ENCODE results near the gene UNC5C.

Gene UNC5C

GRCh38 chr4:95285797-95286196, 263.0 kb downstream of the UNC5C start:
- H2AFZ ChIP-seq (ENCODE audit: insufficient read depth, low read length, poor library complexity) = no peak overlapping the region
- no peak overlapping the region for H3K4ac ChIP-seq (ENCODE audit: low read depth, low read length)
- peaks cover 0 to 6% of the 10 kb centered on the region in 2 experiments for H3K36me3 ChIP-seq (ENCODE audit: control insufficient read depth in 1 of 2, insufficient read depth in 2 of 2, low read length in 2 of 2)
- H4K91ac ChIP-seq (ENCODE audit: low read depth, low read length) = no peak overlapping the region
- H3K79me1 ChIP-seq (ENCODE audit: low read length) = peaks cover 5% of the 10 kb centered on the region
- no peak overlapping the region for H3K23ac ChIP-seq (ENCODE audit: low read length)
- H4K8ac ChIP-seq (ENCODE audit: low read depth, low read length) = no peak overlapping the region
- no peaks in the 10 kb centered on the region for H3K4me1 ChIP-seq (ENCODE audit: control insufficient read depth in 1 of 2, insufficient read depth in 2 of 2, low read length in 2 of 2)
- H3K9ac ChIP-seq (ENCODE audit: low read length) = no peak overlapping the region
- no CpG with 5 or more reads among the region's 2 CpGs for WGBS (ENCODE audit: extremely low coverage, insufficient coverage, insufficient read length)
- H2BK5ac ChIP-seq (ENCODE audit: low read depth, low read length, poor library complexity) = no peak overlapping the region
- no peak overlapping the region for H3K27ac ChIP-seq (ENCODE audit: low read depth, low read length)
- H3K4me3 ChIP-seq (ENCODE audit: low read depth, low read length) = no peak overlapping the region
- no peaks in the 10 kb centered on the region for H3K9me3 ChIP-seq (ENCODE audit: insufficient read depth, low read depth, low read length)
- no peak overlapping the region for H3K4me2 ChIP-seq (ENCODE audit: low read length)
- H3K14ac ChIP-seq (ENCODE audit: low read length) = no peak overlapping the region
- no peak overlapping the region for H2AK5ac ChIP-seq (ENCODE audit: low read length)
- DNase-seq = no peak
- no peaks in the 10 kb centered on the region for H3K79me2 ChIP-seq (ENCODE audit: control insufficient read depth, insufficient read depth, low read length, poor library complexity)
- no peak overlapping the region for H2BK12ac ChIP-seq (ENCODE audit: low read length)
- no peaks in the 10 kb centered on the region for H3K27me3 ChIP-seq (ENCODE audit: insufficient read depth, low read length)
- H4K12ac ChIP-seq (ENCODE audit: low read depth, low read length) = no peak overlapping the region
- H2BK120ac ChIP-seq (ENCODE audit: insufficient read depth, low read length, poor library complexity) = no peak overlapping the region
- no peak overlapping the region for H3K18ac ChIP-seq (ENCODE audit: low read length)

DNA sequence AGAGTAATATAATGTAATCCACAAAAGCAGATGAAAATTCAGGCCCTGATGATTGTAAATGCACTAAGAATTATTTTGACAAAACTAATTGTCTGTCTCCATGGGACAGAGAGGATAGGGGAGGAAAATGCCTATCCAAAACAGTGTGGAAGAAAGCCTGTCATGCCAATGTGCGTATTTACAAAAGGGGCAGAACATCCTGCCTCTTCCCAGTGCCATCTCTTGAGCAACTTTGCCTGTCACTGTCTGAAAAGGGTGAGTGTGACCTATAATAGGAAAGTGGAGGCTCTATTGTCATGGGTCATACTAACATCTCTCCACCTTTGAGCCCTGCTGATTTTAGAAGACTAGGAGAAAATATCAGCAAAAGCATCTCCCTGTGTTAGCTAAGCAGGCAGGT, 264.1 kb downstream of the UNC5C start:
- peaks cover 0 to 6% of the 10 kb centered on the region in 2 experiments for H3K36me3 ChIP-seq (ENCODE audit: control insufficient read depth in 1 of 2, insufficient read depth in 2 of 2, low read length in 2 of 2)

DNA sequence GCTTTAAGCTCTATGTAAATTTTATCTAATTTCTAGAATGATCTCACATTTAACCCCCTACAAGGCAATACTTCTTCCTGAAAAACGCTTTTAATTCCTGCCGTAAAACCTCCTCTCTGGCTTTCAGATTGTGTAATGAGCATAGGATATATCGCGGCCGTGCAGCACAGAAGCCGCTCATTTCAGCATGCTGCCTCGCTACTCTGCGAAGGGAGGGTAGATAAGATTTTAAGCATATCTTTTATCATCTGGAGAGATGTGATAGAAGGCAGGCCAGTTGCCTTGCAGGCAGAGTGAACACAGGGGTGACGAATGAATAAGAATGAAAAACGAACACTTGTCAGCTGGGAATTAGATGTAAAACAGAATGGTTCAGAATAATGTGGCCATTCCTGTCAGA, 265.5 kb downstream of the UNC5C start:
- H2BK12ac ChIP-seq (ENCODE audit: low read length) = no peak overlapping the region
- no peak overlapping the region for H3K4ac ChIP-seq (ENCODE audit: low read depth, low read length)
- H3K4me1 ChIP-seq (ENCODE audit: control insufficient read depth in 1 of 2, insufficient read depth in 2 of 2, low read length in 2 of 2) = no peaks in the 10 kb centered on the region
- no peak overlapping the region for H2BK5ac ChIP-seq (ENCODE audit: low read depth, low read length, poor library complexity)
- WGBS (ENCODE audit: extremely low coverage, insufficient coverage, insufficient read length) = no CpG with 5 or more reads among the region's 10 CpGs
- no peak for DNase-seq
- no peak overlapping the region for H4K91ac ChIP-seq (ENCODE audit: low read depth, low read length)
- peaks cover 0 to 3% of the 10 kb centered on the region in 2 experiments for H3K36me3 ChIP-seq (ENCODE audit: control insufficient read depth in 1 of 2, insufficient read depth in 2 of 2, low read length in 2 of 2)
- no peak overlapping the region for H3K18ac ChIP-seq (ENCODE audit: low read length)
- no peaks in the 10 kb centered on the region for H3K9me3 ChIP-seq (ENCODE audit: insufficient read depth, low read depth, low read length)
- H2AFZ ChIP-seq (ENCODE audit: insufficient read depth, low read length, poor library complexity) = no peak overlapping the region
- no peak overlapping the region for H3K4me3 ChIP-seq (ENCODE audit: low read depth, low read length)
- H3K27me3 ChIP-seq (ENCODE audit: insufficient read depth, low read length) = no peaks in the 10 kb centered on the region
- no peak overlapping the region for H4K8ac ChIP-seq (ENCODE audit: low read depth, low read length)
- H3K27ac ChIP-seq (ENCODE audit: low read depth, low read length) = peak overlapping the region; percentile 42
- no peak overlapping the region for H3K4me2 ChIP-seq (ENCODE audit: low read length)
- H4K12ac ChIP-seq (ENCODE audit: low read depth, low read length) = no peak overlapping the region
- no peak overlapping the region for H3K23ac ChIP-seq (ENCODE audit: low read length)
- no peak overlapping the region for H2BK120ac ChIP-seq (ENCODE audit: insufficient read depth, low read length, poor library complexity)
- no peak overlapping the region for H2AK5ac ChIP-seq (ENCODE audit: low read length)
- no peaks in the 10 kb centered on the region for H3K79me2 ChIP-seq (ENCODE audit: control insufficient read depth, insufficient read depth, low read length, poor library complexity)
- H3K14ac ChIP-seq (ENCODE audit: low read length) = no peak overlapping the region
- peaks cover 5% of the 10 kb centered on the region for H3K79me1 ChIP-seq (ENCODE audit: low read length)
- no peak overlapping the region for H3K9ac ChIP-seq (ENCODE audit: low read length)

More for the DNA sequence above, 264.1 kb downstream of the UNC5C start:
- no peak overlapping the region for H4K12ac ChIP-seq (ENCODE audit: low read depth, low read length)
- peaks cover 5% of the 10 kb centered on the region for H3K79me1 ChIP-seq (ENCODE audit: low read length)
- H3K23ac ChIP-seq (ENCODE audit: low read length) = no peak overlapping the region
- H2AK5ac ChIP-seq (ENCODE audit: low read length) = no peak overlapping the region
- H3K4me3 ChIP-seq (ENCODE audit: low read depth, low read length) = no peak overlapping the region
- no peaks in the 10 kb centered on the region for H3K9me3 ChIP-seq (ENCODE audit: insufficient read depth, low read depth, low read length)
- DNase-seq = no peak
- H2BK12ac ChIP-seq (ENCODE audit: low read length) = peak overlapping the region; percentile 30
- H4K91ac ChIP-seq (ENCODE audit: low read depth, low read length) = peak overlapping the region; percentile 19
- H2BK5ac ChIP-seq (ENCODE audit: low read depth, low read length, poor library complexity) = no peak overlapping the region
- no peak overlapping the region for H2AFZ ChIP-seq (ENCODE audit: insufficient read depth, low read length, poor library complexity)
- H3K14ac ChIP-seq (ENCODE audit: low read length) = peak overlapping the region; percentile 32
- H3K4ac ChIP-seq (ENCODE audit: low read depth, low read length) = no peak overlapping the region
- H3K4me2 ChIP-seq (ENCODE audit: low read length) = no peak overlapping the region
- no peak overlapping the region for H3K9ac ChIP-seq (ENCODE audit: low read length)
- H3K79me2 ChIP-seq (ENCODE audit: control insufficient read depth, insufficient read depth, low read length, poor library complexity) = no peaks in the 10 kb centered on the region
- H4K8ac ChIP-seq (ENCODE audit: low read depth, low read length) = peak overlapping the region; percentile 23
- no peaks in the 10 kb centered on the region for H3K4me1 ChIP-seq (ENCODE audit: control insufficient read depth in 1 of 2, insufficient read depth in 2 of 2, low read length in 2 of 2)
- no peaks in the 10 kb centered on the region for H3K27me3 ChIP-seq (ENCODE audit: insufficient read depth, low read length)
- no peak overlapping the region for H3K18ac ChIP-seq (ENCODE audit: low read length)
- H2BK120ac ChIP-seq (ENCODE audit: insufficient read depth, low read length, poor library complexity) = peak overlapping the region; percentile 53
- H3K27ac ChIP-seq (ENCODE audit: low read depth, low read length) = peak overlapping the region; percentile 27
- no CpG with 5 or more reads among the region's 1 CpG for WGBS (ENCODE audit: extremely low coverage, insufficient coverage, insufficient read length)

DNA sequence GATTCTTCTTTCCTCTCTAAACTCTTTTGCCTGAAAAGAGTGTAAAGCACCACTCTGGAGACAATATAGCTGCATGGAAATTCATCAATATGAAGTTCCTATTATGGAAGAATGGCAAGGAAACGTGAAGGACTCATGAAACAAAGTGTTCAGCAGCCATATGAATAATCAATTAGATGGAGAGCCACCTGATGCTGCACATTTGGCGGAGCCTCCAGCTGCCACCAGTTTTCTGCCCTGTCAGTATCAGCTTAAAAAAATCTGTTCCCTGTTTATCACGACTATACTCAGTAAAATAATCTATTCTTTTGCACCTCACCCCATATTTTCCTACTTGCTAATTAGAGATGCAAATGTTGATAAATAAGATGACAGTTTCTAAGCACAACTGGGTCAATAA, 276.0 kb downstream of the UNC5C start:
- Histone ChIP-seq H3K27ac (ENCODE audit: low read depth, low read length) (no peak overlapping the region), H4K12ac (ENCODE audit: low read depth, low read length) (no peak overlapping the region), H3K9me3 (ENCODE audit: insufficient read depth, low read depth, low read length) (no peaks in the 10 kb centered on the region), H3K36me3 (ENCODE audit: control insufficient read depth in 1 of 2, insufficient read depth in 2 of 2, low read length in 2 of 2) (peaks cover 5 to 10% of the 10 kb centered on the region in 2 experiments), H4K8ac (ENCODE audit: low read depth, low read length) (no peak overlapping the region), H2BK120ac (ENCODE audit: insufficient read depth, low read length, poor library complexity) (no peak overlapping the region), H2AK5ac (ENCODE audit: low read length) (no peak overlapping the region), H3K4me1 (ENCODE audit: control insufficient read depth in 1 of 2, insufficient read depth in 2 of 2, low read length in 2 of 2) (no peaks in the 10 kb centered on the region), H3K23ac (ENCODE audit: low read length) (no peak overlapping the region), H4K91ac (ENCODE audit: low read depth, low read length) (no peak overlapping the region), H3K79me1 (ENCODE audit: low read length) (no peaks in the 10 kb centered on the region), H3K9ac (ENCODE audit: low read length) (no peak overlapping the region), H2BK5ac (ENCODE audit: low read depth, low read length, poor library complexity) (no peak overlapping the region), H3K14ac (ENCODE audit: low read length) (no peak overlapping the region), H3K79me2 (ENCODE audit: control insufficient read depth, insufficient read depth, low read length, poor library complexity) (no peaks in the 10 kb centered on the region), H2AFZ (ENCODE audit: insufficient read depth, low read length, poor library complexity) (no peak overlapping the region), H3K4me3 (ENCODE audit: low read depth, low read length) (no peak overlapping the region), H3K4me2 (ENCODE audit: low read length) (no peak overlapping the region), H3K27me3 (ENCODE audit: insufficient read depth, low read length) (no peaks in the 10 kb centered on the region), H3K18ac (ENCODE audit: low read length) (no peak overlapping the region), H3K4ac (ENCODE audit: low read depth, low read length) (no peak overlapping the region), H2BK12ac (ENCODE audit: low read length) (no peak overlapping the region)
- WGBS (ENCODE audit: extremely low coverage, insufficient coverage, insufficient read length) = no CpG with 5 or more reads among the region's 3 CpGs
- no peak for DNase-seq
